Measurements from ENCODE around the gene BRD3OS.

The BRD3OS gene

GRCh38 chr9:134052491-134052890 is 27.2 kb downstream of the BRD3OS start:
- no peak for DNase-seq (ENCODE audit: low read depth)

GRCh38 chr9:134052941-134053340 is 27.7 kb downstream of the BRD3OS start:
- no peak for DNase-seq (ENCODE audit: low read depth)

- no peak for DNase-seq (ENCODE audit: low read depth)
Observed at GRCh38 chr9:134053401-134053871, 28.2 kb downstream of the BRD3OS start.

- DNase-seq (ENCODE audit: low read depth): no peak
Observed at GRCh38 chr9:134053941-134054761, 28.9 kb downstream of the BRD3OS start.

GRCh38 chr9:134054891-134055811 is 29.9 kb downstream of the BRD3OS start:
- DNase-seq (ENCODE audit: low read depth): no peak

DNA sequence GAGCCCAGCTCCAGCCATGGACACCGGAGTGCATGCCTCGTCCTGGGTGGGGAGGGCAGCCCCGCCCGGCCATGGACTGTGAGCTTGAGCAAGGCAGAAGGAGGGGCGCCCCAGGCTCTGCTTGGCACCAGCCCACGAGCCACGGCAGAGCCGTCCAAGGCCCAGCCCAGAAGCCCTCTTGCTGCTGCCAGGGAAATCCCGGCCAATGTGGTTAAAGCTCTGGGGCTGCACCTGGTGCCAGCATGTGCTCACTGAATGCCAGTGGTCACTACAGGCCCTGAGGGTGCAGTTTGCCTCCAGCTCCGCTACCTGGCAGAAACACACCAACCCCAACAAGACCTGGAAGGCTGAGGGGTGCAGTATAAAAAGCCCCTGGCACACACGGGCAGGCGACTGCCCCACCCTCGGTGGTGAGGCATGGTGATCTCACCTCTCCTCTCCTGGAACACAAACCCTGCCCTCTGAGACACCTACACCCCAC is 30.7 kb downstream of the BRD3OS start:
- DNase-seq (ENCODE audit: low read depth): peak; percentile 77

DNA sequence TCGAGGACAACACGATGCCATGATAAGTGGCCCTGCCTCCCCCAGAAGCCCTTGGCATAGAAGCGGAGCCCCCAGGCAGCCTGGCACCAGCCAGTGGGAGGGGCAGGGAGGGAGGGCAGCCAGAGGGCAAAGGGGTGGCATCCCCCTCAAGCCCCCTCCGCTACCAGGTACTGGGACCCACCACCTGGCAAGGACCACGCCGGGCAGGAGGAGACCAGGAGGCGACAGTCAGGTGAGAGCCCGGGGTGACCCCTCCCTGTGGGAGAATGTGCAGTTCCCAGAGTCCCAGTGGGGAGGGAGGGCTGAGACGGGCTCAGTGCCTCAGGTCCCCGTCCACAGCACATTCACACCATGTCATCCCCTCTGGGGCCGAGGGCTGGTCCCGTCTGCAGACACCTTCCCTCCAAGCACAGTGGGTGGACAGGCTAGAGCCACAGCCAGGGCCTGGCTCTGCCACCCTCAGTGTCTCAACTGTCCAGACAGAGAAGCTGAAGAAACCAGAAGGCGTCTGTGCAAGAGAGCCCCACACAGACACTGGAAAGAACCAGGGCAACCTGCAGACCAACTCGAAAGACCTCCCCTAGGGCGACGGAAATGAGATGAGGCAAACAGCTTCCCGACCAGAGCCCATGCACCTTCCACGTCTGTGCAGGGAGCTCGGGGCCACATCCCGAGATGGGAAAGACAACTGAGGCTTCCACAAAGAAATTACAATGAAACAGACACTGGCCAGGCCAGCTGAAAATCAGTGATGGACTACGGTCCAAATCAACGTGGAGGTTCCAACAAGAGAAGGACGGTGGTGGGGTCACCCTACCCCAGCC is 31.4 kb downstream of the BRD3OS start:
- no peak for DNase-seq (ENCODE audit: low read depth)

GRCh38 chr9:134057307-134057657 is 32.0 kb downstream of the BRD3OS start:
- no peak for DNase-seq (ENCODE audit: low read depth)

- peak; percentile 57 for DNase-seq (ENCODE audit: low read depth)
Observed at GRCh38 chr9:134057751-134058701, 32.7 kb downstream of the BRD3OS start.

DNA sequence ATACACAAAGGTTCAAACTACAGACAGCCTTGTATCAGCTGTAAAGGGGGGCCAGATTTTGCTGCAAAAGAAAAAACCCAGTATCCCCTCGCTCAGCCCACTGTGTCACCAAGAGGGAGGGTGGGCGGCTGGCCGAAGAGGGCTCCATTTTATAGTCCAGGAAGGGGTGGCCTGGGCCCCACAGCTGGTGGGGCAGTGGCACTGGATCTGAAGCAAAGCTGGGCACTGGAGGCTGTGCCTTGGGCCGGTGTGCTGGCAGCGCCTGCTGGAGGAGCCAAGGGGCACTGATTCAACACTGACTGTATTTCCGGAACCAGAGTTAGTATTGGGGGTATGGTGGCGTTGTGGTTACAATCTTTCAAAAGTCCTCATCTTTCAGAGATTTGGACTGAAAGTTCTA is 33.4 kb downstream of the BRD3OS start:
- no peak for DNase-seq (ENCODE audit: low read depth)

DNA sequence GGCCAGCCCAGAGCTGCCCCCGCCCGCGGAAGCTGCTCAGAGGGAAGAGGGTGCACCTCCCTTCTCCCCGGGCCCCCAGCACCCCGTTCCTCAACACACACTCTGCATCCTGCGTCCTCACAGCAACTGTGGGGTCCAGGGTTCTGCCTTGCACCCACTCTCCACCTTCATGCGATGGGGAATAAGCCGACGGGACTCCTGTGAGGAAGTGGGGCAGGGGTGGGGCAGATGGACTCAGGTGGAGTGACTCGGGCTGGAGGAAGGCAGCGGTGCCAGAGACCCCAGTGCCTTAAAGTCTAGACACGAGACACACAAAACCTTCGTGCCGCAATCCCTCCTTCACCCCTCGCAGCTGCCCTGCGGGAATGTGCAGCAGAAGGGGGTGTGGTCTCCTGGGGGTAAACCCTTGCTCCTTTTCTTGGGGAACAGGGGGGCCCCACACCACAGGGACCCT is 33.9 kb downstream of the BRD3OS start:
- no peak for DNase-seq (ENCODE audit: low read depth)

DNA sequence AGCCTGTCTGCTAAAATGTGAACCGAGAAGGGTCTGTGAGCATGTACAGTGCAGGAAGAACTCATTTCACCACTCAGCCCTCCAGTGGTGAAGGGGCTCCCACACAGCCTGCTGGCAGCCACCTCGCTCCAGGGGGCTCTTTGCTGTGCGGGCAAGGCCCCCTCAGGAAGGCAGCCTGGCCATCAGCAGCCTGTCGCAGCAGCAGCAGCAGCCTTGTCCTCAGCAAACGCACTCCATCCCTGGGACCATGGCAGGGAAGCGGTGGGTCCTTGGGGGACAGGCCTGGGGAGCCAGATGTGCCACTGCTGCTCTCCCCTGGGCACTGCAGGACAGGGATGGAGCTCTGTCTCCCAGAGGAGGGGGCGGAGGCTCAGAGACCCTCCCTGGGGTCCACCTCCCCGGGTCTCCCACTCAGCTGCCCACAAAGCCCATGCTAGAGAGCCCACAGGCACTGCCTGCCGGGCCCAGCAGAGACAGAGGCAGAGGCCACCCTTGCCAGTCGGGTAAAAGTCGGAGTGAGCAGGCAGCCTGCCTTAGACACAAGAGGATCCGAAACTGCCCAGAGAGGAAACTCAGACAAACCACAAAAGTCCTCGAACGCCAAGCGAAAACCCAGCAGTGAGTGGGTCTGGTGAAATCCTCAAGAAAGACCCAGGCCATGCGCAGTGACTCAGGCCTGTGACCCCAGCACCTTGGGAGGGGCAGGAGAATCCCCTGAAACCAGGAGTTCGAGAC is 34.5 kb downstream of the BRD3OS start:
- DNase-seq (ENCODE audit: low read depth): peak; percentile 44

DNA sequence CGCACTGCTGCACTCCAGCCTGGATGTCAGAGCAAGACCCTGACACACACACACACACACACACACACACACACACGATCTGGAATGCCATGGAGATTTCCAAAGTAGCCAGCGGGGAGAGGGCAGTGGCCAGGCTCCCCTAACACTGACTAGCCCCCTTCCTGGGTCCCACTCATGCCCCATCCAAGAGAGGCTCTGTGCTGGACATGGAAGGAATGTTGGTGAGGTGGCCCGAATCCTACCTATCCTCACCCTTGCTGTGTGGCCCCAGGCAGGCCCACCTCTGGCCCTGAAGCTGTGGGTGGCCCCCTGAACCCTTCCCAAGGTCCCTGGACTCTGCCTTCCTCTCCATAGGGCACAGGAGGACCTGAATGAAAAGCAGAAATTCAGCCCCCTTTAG is 35.3 kb downstream of the BRD3OS start:
- DNase-seq (ENCODE audit: low read depth): peak; percentile 27

DNA sequence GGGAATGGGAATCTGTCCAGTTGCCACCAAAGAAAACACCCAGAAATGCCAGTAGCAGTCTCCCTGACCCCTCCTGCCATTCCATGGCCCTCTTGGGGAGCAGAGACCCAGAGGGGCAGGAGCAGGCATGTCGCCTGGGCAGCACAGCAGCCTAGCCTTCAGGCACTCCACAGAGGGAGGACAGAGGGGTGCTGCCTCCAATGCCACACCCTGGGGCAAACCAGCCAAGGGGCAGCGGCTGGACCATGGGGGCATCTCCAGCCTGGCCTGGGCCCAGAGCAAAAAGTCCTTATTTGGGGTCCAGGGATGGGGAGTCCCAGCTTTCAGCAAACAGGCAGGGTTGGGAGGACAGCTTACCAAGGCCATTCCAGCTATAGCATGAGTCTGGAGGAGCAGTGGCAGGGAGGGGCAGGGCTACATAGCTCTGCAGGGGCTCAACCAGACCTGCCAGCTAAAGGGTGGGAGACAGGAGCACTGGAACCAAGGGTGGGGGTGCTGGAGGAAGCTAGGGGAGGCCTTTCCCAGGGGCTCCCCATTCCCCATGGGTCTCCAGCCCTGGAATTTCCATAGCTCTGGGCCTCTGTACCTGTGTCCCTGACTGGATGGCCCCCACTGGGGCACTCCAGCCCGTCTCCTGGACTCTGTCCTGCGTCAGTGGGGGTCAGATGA is 35.9 kb downstream of the BRD3OS start:
- no peak for DNase-seq (ENCODE audit: low read depth)

GRCh38 chr9:134061688-134062371 is 36.5 kb downstream of the BRD3OS start:
- no peak for DNase-seq (ENCODE audit: low read depth)

DNA sequence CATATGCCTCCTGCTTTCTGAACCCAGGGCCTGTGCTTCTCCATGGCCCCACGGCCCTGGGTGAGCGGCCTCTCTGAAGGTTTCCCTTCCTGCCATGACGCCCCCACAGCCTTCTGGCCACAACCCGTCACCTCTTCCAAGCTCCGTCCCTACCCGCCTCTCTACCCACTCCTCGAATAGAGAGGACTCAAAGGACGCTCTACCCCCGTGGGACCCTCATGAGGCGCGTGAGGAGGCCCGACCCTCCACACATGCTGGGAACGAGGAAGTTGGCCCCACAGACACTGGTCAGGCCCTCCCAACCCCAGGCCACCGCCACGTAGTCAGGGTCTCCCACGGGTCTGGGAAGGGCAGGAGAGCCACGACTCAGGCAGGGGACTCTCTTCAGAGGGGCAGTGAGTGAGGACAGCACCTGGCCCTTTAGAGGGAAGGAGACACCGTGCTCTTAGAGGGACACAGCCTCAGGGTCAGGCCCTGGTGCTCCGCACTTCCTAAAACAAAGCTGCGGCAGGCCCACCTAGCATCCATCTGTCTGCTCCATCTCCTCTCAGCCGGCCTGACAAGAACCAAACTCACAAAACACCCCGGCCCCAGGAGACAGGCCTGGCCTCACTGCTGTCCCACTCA is 37.3 kb downstream of the BRD3OS start:
- DNase-seq (ENCODE audit: low read depth): no peak

DNA sequence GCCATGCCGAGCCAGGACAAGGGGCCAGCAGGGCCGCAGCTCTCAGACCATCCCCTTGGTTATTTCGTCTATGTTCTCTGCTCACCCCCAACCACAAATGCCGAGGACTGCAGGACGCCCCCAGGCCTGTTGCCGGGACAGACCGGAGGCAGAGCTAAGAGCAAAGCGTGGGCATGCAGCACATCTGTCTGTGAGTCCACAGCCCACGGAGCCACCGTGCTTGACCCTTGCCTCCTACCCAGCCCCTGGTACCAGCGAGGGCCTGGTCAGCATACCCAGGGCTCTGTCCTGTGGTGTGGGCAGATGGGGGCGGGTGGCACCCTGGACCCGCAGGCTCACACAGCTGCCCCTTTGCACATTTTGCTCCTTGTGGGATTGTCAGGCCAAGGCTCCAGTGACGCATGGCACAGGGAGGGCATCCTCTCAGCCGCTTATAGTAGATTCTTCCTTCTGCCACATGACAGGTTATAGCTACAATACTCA is 37.8 kb downstream of the BRD3OS start:
- DNase-seq (ENCODE audit: low read depth): no peak

Data from amniotic epithelial cell (primary cell).